GM12878 (cell line): ENCODE data around the gene AKAP12. TPM values are rescaled to one million over a fixed set of nuclear protein-coding genes. Genes with fewer than 3 reads are reported as not detected.

ENCODE experiments used
- ATAC-seq: fragments of 200-7000 bp; cut with Tn5 transposase; 3 replicates; pipeline ENCODE4 v1.9.1; 2020; ENCODE audit warnings: mild to moderate bottlenecking, moderate library complexity
- BruUV-seq: library from RNA; stranded (reverse); fragments of 400-500 nt; replicated peaks from 2 replicates; lab custom pipeline; 2021; lab: Mats Ljungman, UMichigan
- CTCF ChIA-PET: fragments of 300-600 bp; sonication (Branson Sonifier 250); formaldehyde crosslinking; extraction: SDS; loops from one replicate; lab custom pipeline; 2021; ENCODE audit warnings: inconsistent platforms; lab: Yijun Ruan, JAX
- POLR2A ChIA-PET: fragments of 350-600 bp; formaldehyde crosslinking; extraction: SDS; loops from one replicate; lab custom pipeline; 2021; ENCODE audit warnings: inconsistent platforms; lab: Charles Lee
- RAD21 ChIA-PET: fragments of 300-600 bp; sonication (Branson Sonifier 250); formaldehyde crosslinking; loops from one replicate; lab custom pipeline; 2023; ENCODE audit warnings: antibody characterized with exemption; ENCODE audit not compliant: unreplicated experiment; lab: Charles Lee
- SMC1A ChIA-PET: fragments of 300-600 bp; sonication (Branson Sonifier 250); formaldehyde crosslinking; loops from one replicate; lab custom pipeline; 2023; ENCODE audit not compliant: unreplicated experiment, uncharacterized antibody; lab: Charles Lee
- DNase-seq: peaks from one replicate; pipeline ENCODE4 v3.0.0-alpha.2; 2011; ENCODE audit warnings: low read depth, low spot score
- FAIRE-seq: peaks from 3 replicates; lab custom pipeline; 2011; peaks lifted over from hg19 to GRCh38; lab: Jason Lieb, UNC
- H2AFZ ChIP-seq: 2 replicates; pipeline ENCODE4 v1.6.0; 2011; ENCODE audit warnings: low read depth, low read length, control low read depth; ENCODE audit not compliant: control insufficient read depth
- H3K27ac ChIP-seq: 2 replicates; pipeline ENCODE4 v1.5.1; 2011; ENCODE audit warnings: control low read depth; ENCODE audit not compliant: control insufficient read depth, insufficient read depth
- H3K27me3 ChIP-seq, 2 experiments: replicated peaks in 1 of 2; 2 replicates each; pipeline versions ENCODE4 v1.6.0 to v1.6.1; 2011; ENCODE audit warnings: low read length in 1 of 2; ENCODE audit not compliant: control insufficient read depth in 2 of 2, insufficient read depth in 2 of 2
- H3K36me3 ChIP-seq, 2 experiments: 2 replicates each; pipeline ENCODE4 v1.5.1; 2011; ENCODE audit warnings: low read length in 1 of 2; ENCODE audit not compliant: control insufficient read depth in 2 of 2, insufficient read depth in 2 of 2
- H3K4me1 ChIP-seq: 2 replicates; pipeline ENCODE4 v1.6.1; 2011; ENCODE audit warnings: mild to moderate bottlenecking, low read length, moderate library complexity, mixed read lengths; ENCODE audit not compliant: control insufficient read depth, insufficient read depth
- H3K4me2 ChIP-seq: 2 replicates; pipeline ENCODE4 v1.6.0; 2011; ENCODE audit warnings: control low read depth; ENCODE audit not compliant: control insufficient read depth, insufficient read depth
- H3K4me3 ChIP-seq: fragments of 200-600 bp; sonication (generic); 2 replicates; pipeline ENCODE4 v1.5.1; 2016
- H3K79me2 ChIP-seq: 2 replicates; pipeline ENCODE4 v1.6.0; 2011; ENCODE audit warnings: low read length; ENCODE audit not compliant: control insufficient read depth, insufficient read depth
- H3K9ac ChIP-seq: 2 replicates; pipeline ENCODE4 v1.8.0; 2011; ENCODE audit warnings: low read length, control low read depth, mixed read lengths; ENCODE audit not compliant: control insufficient read depth, insufficient read depth
- H3K9me3 ChIP-seq: replicated peaks from 3 replicates; pipeline ENCODE4 v1.5.1; 2011; ENCODE audit warnings: mild to moderate bottlenecking, low read length; ENCODE audit not compliant: control insufficient read depth, insufficient read depth
- H4K20me1 ChIP-seq: 2 replicates; pipeline ENCODE4 v1.6.0; 2011; ENCODE audit not compliant: control insufficient read depth, insufficient read depth
- BMI1 ChIP-seq: fragments of 450-650 bp; IDR thresholded peaks from 2 replicates; pipeline ENCODE4 v1.6.1; 2016; ENCODE audit warnings: mild to moderate bottlenecking, moderate library complexity, borderline replicate concordance
- EZH2 ChIP-seq: IDR thresholded peaks from 2 replicates; pipeline ENCODE4 v1.6.1; 2012; ENCODE audit warnings: low read depth, mild to moderate bottlenecking, control low read depth, inconsistent platforms, low read length, borderline replicate concordance; ENCODE audit not compliant: control insufficient read depth
- IKZF2 ChIP-seq, 2 experiments: fragments of 450-650 bp; IDR thresholded peaks; 2 replicates each; pipeline ENCODE4 v1.6.1; 2017; ENCODE audit warnings: mild to moderate bottlenecking in 2 of 2, moderate library complexity in 2 of 2
- RB1 ChIP-seq: fragments of 450-650 bp; formaldehyde crosslinking; IDR thresholded peaks from 2 replicates; pipeline ENCODE4 v1.6.1; 2017; ENCODE audit warnings: mild to moderate bottlenecking, borderline replicate concordance
- RFX5 ChIP-seq: IDR thresholded peaks from 2 replicates; pipeline ENCODE4 v1.6.1; 2011; ENCODE audit warnings: low read depth, low read length, improper control_type of control experiment
- YY1 ChIP-seq: IDR thresholded peaks from 2 replicates; pipeline ENCODE4 v1.6.1; 2011; ENCODE audit warnings: low read depth, mild to moderate bottlenecking, low read length
- ZBED1 ChIP-seq: IDR thresholded peaks from 2 replicates; pipeline ENCODE4 v1.6.1; 2016; ENCODE audit warnings: borderline replicate concordance
- ZNF384 ChIP-seq: IDR thresholded peaks from 2 replicates; pipeline ENCODE4 v1.6.1; 2012; ENCODE audit warnings: low read depth, mild to moderate bottlenecking, low read length, improper control_type of control experiment, borderline replicate concordance
- WGBS: methylation state at CpG from one replicate; pipeline ENCODE4 v1.1.6; 2016; ENCODE audit warnings: low lambda C conversion rate; ENCODE audit not compliant: insufficient replicate concordance, insufficient coverage; ENCODE audit errors: missing lambda C conversion rate; 5-methylcytosine and 5-hydroxymethylcytosine counted together
- in situ Hi-C: fragments of 300-500 bp; cut with MboI; formaldehyde crosslinking; loops from 9 replicates; pipeline ENCODE4 v1.14.3; 2018; ENCODE audit warnings: mixed read lengths
- intact Hi-C: fragments of 100-400 bp; cut with micrococcal nuclease; formaldehyde crosslinking; loops from one replicate; pipeline ENCODE4 v1.14.2; 2022; ENCODE audit not compliant: unreplicated experiment
- polyA plus RNA-seq, 11 experiments: library from polyadenylated mRNA; depleted of rRNA in 4 of 11; unstranded in 6 of 11; stranded (reverse) in 5 of 11; fragments of >200 nt; fragmentation: Nextera tagmentation in 4 of 11; fragmentation: Illumina TruSeq in 1 of 11; extraction: Ambion mirVana in 4 of 11; extraction: Trizol in 1 of 11; gene quantifications; 1 replicate in 1 of 11; 2 replicates in 10 of 11; pipeline versions ENCODE4 v1.2.1 to v1.2.3, GENCODE V29; 2011 to 2016; ENCODE audit warnings: inconsistent platforms in 2 of 11, missing spikeins in 2 of 11, low read depth in 1 of 11
- total RNA-seq, 4 experiments: library from RNA; depleted of rRNA in 3 of 4; stranded (reverse); fragments of >200 nt in 3 of 4; fragmentation: Illumina TruSeq in 1 of 4; extraction: Trizol in 1 of 4; gene quantifications; 2 replicates each; pipeline versions ENCODE4 v1.2.1 to v1.2.3, GENCODE V29; 2013 to 2021
- TF ChIP-seq, protein P1 (sequence below): fragments of 450-650 bp; IDR thresholded peaks from 2 replicates; pipeline ENCODE4 v1.6.1; 2017; ENCODE audit warnings: mild to moderate bottlenecking, low read depth, inconsistent platforms; ENCODE audit not compliant: poor library complexity, severe bottlenecking
- TF ChIP-seq, protein P2 (sequence below): IDR thresholded peaks from 2 replicates; pipeline ENCODE4 v1.6.1; 2011; ENCODE audit warnings: borderline replicate concordance, low read depth, mild to moderate bottlenecking, moderate library complexity, mixed read lengths, low read length; ENCODE audit not compliant: insufficient read depth; ENCODE audit errors: extremely low read length
- TF ChIP-seq, protein P3 (sequence below): fragments of 450-650 bp; IDR thresholded peaks from 2 replicates; pipeline ENCODE4 v1.6.1; 2017; ENCODE audit warnings: borderline replicate concordance

The AKAP12 gene
- total and polyA plus RNA-seq, 10 of the 15 experiments (the other 5 are each of a cell fraction or from before 2014, with no cell fraction given), result under 0.01 to 0.72 (median 0.06) TPM; not detected in 4

DNA sequence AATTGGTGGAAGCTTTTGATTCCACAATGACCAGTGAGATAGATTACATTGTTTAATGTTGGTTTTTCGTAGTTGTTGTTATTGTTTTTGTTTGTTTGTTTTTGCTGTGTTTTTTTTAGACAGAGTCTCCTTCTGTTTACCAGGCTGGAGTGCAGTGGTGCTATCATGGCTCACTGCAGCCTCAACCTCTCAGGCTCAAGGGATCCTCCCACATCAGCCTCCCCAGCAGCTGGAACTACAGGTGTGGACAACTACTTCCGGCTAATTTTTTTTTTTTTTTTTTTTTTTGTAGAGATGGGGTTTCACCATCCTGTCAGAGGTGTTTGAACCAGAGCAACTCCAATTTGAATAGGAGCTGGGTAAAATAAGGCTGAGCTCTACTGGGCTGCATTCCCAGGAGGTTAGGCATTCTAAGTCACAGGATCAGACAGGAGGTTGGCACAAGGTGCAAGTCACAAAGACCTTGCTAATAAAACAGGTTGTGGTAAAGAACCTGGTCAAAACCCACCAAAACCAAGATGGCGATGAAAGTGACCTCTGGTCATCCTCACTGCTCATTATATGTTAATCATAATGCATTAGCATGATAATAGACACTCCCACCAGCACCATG is 10.9 kb upstream of the AKAP12 start:
- TF ChIP-seq, protein P1, sequence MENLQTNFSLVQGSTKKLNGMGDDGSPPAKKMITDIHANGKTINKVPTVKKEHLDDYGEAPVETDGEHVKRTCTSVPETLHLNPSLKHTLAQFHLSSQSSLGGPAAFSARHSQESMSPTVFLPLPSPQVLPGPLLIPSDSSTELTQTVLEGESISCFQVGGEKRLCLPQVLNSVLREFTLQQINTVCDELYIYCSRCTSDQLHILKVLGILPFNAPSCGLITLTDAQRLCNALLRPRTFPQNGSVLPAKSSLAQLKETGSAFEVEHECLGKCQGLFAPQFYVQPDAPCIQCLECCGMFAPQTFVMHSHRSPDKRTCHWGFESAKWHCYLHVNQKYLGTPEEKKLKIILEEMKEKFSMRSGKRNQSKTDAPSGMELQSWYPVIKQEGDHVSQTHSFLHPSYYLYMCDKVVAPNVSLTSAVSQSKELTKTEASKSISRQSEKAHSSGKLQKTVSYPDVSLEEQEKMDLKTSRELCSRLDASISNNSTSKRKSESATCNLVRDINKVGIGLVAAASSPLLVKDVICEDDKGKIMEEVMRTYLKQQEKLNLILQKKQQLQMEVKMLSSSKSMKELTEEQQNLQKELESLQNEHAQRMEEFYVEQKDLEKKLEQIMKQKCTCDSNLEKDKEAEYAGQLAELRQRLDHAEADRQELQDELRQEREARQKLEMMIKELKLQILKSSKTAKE, result no peak
- TF ChIP-seq RB1, result no peak
- TF ChIP-seq ZBED1, result no peak
- TF ChIP-seq, protein P2, sequence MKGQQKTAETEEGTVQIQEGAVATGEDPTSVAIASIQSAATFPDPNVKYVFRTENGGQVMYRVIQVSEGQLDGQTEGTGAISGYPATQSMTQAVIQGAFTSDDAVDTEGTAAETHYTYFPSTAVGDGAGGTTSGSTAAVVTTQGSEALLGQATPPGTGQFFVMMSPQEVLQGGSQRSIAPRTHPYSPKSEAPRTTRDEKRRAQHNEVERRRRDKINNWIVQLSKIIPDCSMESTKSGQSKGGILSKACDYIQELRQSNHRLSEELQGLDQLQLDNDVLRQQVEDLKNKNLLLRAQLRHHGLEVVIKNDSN, result no peak
- no peak for TF ChIP-seq EZH2
- TF ChIP-seq IKZF2 (IDR thresholded peaks at IDR 0.05), result no peak
- no peak for TF ChIP-seq YY1
- no peak for TF ChIP-seq BMI1
- TF ChIP-seq ZNF384, result no peak
- TF ChIP-seq, protein P3, sequence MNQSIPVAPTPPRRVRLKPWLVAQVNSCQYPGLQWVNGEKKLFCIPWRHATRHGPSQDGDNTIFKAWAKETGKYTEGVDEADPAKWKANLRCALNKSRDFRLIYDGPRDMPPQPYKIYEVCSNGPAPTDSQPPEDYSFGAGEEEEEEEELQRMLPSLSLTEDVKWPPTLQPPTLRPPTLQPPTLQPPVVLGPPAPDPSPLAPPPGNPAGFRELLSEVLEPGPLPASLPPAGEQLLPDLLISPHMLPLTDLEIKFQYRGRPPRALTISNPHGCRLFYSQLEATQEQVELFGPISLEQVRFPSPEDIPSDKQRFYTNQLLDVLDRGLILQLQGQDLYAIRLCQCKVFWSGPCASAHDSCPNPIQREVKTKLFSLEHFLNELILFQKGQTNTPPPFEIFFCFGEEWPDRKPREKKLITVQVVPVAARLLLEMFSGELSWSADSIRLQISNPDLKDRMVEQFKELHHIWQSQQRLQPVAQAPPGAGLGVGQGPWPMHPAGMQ, result no peak
- no peak for TF ChIP-seq RFX5
- H3K36me3 ChIP-seq, result no peaks in the 10 kb centered on the region
- POLR2A ChIA-PET, result interaction anchor here (0.7 kb wide), 1 partner anchor 208 kb away, joined by 8 read pairs; no protein-coding TSS in a partner anchor
- H3K9me3 ChIP-seq, result no peaks in the 10 kb centered on the region
- no peak overlapping the region for H2AFZ ChIP-seq
- BruUV-seq, result no TSS peak
- H3K9ac ChIP-seq, result no peak overlapping the region
- H3K4me3 ChIP-seq, result no peak overlapping the region
- SMC1A ChIA-PET, result no interaction called here
- no peaks in the 10 kb centered on the region for H4K20me1 ChIP-seq
- RAD21 ChIA-PET, result no interaction called here
- no peaks in the 10 kb centered on the region for H3K4me1 ChIP-seq
- intact Hi-C loops (no loop called here), in situ Hi-C loops (no loop called here)
- CTCF ChIA-PET, result interaction anchor here (0.6 kb wide), 1 partner anchor 21 kb away, joined by 5 read pairs; no protein-coding TSS in a partner anchor
- FAIRE-seq, result no peak
- no peak for DNase-seq
- H3K27me3 ChIP-seq, result no peaks in the 10 kb centered on the region
- ATAC-seq, result no peak
- H3K4me2 ChIP-seq, result no peak overlapping the region
- no peaks in the 10 kb centered on the region for H3K79me2 ChIP-seq
- WGBS, result 47% methylated on average over 3 of the region's 3 CpGs
- no peak overlapping the region for H3K27ac ChIP-seq
